ENCODE measurements around the gene COL18A1.

DNA sequence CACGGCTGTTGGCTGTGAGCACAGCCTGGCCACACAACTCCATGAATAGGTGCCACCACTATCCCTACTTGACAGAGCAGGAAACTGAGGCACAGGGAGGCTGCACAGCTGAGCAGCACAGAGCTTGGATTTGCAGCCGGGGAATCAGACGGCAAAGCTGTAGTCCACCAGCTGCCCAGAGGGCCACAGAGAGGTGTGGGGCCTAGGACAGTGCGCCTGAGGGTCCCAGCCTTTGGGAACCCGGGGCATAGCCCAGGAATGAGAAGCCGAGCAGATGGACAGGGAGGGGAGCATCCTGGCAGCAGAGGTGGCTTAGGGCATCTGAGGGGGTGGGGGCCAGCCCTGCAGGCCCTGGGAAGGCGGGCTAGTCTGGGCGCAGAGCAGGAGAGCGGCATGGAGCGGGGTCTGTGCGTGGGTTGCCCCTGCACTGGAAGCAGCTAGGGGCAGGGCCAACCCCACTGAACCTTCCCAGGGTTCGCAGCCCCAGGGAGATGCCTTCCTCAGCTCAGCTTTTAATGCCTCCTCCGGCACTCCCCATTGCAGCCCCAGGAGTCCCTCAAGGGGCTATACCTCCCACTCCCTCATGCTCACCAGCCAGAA lies 46.2 kb upstream of the COL18A1 start:
- TF ChIP-seq, protein P1, sequence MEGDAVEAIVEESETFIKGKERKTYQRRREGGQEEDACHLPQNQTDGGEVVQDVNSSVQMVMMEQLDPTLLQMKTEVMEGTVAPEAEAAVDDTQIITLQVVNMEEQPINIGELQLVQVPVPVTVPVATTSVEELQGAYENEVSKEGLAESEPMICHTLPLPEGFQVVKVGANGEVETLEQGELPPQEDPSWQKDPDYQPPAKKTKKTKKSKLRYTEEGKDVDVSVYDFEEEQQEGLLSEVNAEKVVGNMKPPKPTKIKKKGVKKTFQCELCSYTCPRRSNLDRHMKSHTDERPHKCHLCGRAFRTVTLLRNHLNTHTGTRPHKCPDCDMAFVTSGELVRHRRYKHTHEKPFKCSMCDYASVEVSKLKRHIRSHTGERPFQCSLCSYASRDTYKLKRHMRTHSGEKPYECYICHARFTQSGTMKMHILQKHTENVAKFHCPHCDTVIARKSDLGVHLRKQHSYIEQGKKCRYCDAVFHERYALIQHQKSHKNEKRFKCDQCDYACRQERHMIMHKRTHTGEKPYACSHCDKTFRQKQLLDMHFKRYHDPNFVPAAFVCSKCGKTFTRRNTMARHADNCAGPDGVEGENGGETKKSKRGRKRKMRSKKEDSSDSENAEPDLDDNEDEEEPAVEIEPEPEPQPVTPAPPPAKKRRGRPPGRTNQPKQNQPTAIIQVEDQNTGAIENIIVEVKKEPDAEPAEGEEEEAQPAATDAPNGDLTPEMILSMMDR (IDR thresholded peaks at IDR 0.05) = no peak
- TF ChIP-seq FOXJ3 (CRISPR knock-in tag; IDR thresholded peaks at IDR 0.05) (no peak), ELF1 (IDR thresholded peaks at IDR 0.05) (no peak), GATA2 (CRISPR knock-in tag; IDR thresholded peaks at IDR 0.05) (no peak), RCOR1 (IDR thresholded peaks at IDR 0.05; ENCODE audit: low read length) (no peak), EZH2phosphoT487 (IDR thresholded peaks at IDR 0.05; ENCODE audit: borderline replicate concordance, low read depth) (no peak), EP300 (IDR thresholded peaks at IDR 0.05; ENCODE audit: borderline replicate concordance in 1 of 2, low read depth in 1 of 2, low read length in 1 of 2) (no peak)
- TF ChIP-seq, protein P2, sequence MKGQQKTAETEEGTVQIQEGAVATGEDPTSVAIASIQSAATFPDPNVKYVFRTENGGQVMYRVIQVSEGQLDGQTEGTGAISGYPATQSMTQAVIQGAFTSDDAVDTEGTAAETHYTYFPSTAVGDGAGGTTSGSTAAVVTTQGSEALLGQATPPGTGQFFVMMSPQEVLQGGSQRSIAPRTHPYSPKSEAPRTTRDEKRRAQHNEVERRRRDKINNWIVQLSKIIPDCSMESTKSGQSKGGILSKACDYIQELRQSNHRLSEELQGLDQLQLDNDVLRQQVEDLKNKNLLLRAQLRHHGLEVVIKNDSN (IDR thresholded peaks at IDR 0.05; ENCODE audit: borderline replicate concordance, low read depth) = no peak
- TF ChIP-seq, protein P3, sequence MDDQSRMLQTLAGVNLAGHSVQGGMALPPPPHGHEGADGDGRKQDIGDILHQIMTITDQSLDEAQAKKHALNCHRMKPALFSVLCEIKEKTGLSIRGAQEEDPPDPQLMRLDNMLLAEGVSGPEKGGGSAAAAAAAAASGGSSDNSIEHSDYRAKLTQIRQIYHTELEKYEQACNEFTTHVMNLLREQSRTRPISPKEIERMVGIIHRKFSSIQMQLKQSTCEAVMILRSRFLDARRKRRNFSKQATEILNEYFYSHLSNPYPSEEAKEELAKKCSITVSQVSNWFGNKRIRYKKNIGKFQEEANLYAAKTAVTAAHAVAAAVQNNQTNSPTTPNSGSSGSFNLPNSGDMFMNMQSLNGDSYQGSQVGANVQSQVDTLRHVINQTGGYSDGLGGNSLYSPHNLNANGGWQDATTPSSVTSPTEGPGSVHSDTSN (IDR thresholded peaks at IDR 0.05) = no peak
